ENCODE results near the gene ADPRH. TPM values are rescaled to one million over a fixed set of nuclear protein-coding genes. Genes with fewer than 3 reads are reported as not detected.
A peak's percentile ranks its signal among the peaks of the same experiment; 100 is the strongest.

ADPRH gene
- polyA plus RNA-seq, 3 donors: 10.6 to 37.8 (median 31.5) TPM

GRCh38 chr3:119620899-119621298, 41.6 kb downstream of the ADPRH start:
- no peak overlapping the region for H3K9ac ChIP-seq (ENCODE audit: insufficient read depth, low read length, poor library complexity, severe bottlenecking)
- Mint-ChIP-seq H3K9me3 (peaks cover 0 to 3% (median 0%) of the 10 kb centered on the region in 7 donors), H3K4me1 (peaks cover 13% of the 10 kb centered on the region), H3K27ac (peak overlapping the region in 3 of 7 donors; percentile 4 to 57 (median 31)), H3K27me3 (ENCODE audit: low read depth in 3 of 3) (peaks cover 0 to 2% (median under 1%) of the 10 kb centered on the region in 3 donors), H3K4me3 (no peak overlapping the region), H3K36me3 (no peaks in the 10 kb centered on the region)
- H3K27ac ChIP-seq (ENCODE audit: low read depth in 1 of 2, low read length in 2 of 2): no peak overlapping the region
- TF ChIP-seq CTCF (IDR thresholded peaks at IDR 0.05): no peak
- H3K4me1 ChIP-seq (ENCODE audit: control insufficient read depth in 1 of 2, insufficient read depth in 2 of 2, low read length in 2 of 2): peaks cover 9 to 13% of the 10 kb centered on the region in 2 donors
- H2AFZ ChIP-seq (ENCODE audit: insufficient read depth, low read depth, low read length, poor library complexity, severe bottlenecking): no peak overlapping the region
- H3K4me3 ChIP-seq (replicated peaks in 1 of 3; ENCODE audit: low read depth in 2 of 3, low read length in 3 of 3): no peak overlapping the region
- no peaks in the 10 kb centered on the region for H3K27me3 ChIP-seq (ENCODE audit: control insufficient read depth in 2 of 2, insufficient read depth in 2 of 2, low read length in 2 of 2)
- H3K4me2 ChIP-seq (replicated peaks; ENCODE audit: extremely low read depth, low read length, poor library complexity, severe bottlenecking): no peak overlapping the region
- no peaks in the 10 kb centered on the region for H3K79me2 ChIP-seq (ENCODE audit: insufficient read depth, low read length)
- DNase-seq: no peak
- H3K36me3 ChIP-seq (replicated peaks in 1 of 2; ENCODE audit: control insufficient read depth in 1 of 2, insufficient read depth in 2 of 2, low read length in 2 of 2): no peaks in the 10 kb centered on the region
- intact Hi-C loops (cut with micrococcal nuclease): no loop called here
- no peaks in the 10 kb centered on the region for H4K20me1 ChIP-seq (ENCODE audit: insufficient read depth, low read length)
- no peaks in the 10 kb centered on the region for H3K9me3 ChIP-seq (replicated peaks in 1 of 2; ENCODE audit: control insufficient read depth in 1 of 2, insufficient read depth in 1 of 2, low read length in 2 of 2)
- 100% methylated on average over 1 of the region's 5 CpGs for WGBS (ENCODE audit: insufficient coverage)

GRCh38 chr3:119624002-119624720, 44.9 kb downstream of the ADPRH start:
- no peak overlapping the region for H3K4me3 ChIP-seq (replicated peaks in 1 of 3; ENCODE audit: low read depth in 2 of 3, low read length in 3 of 3)
- WGBS (ENCODE audit: insufficient coverage): 92% methylated on average over 5 of the region's 9 CpGs
- Mint-ChIP-seq H3K27ac (peak overlapping the region in 1 of 7 donors; percentile 15), H3K27me3 (ENCODE audit: low read depth in 3 of 3) (peaks cover 0 to 3% (median 0%) of the 10 kb centered on the region in 3 donors), H3K4me3 (no peak overlapping the region), H3K4me1 (peaks cover 46% of the 10 kb centered on the region), H3K9me3 (peaks cover 0 to 8% (median 0%) of the 10 kb centered on the region in 7 donors), H3K36me3 (peaks cover 0 to 5% of the 10 kb centered on the region in 2 donors)
- H3K36me3 ChIP-seq (replicated peaks in 1 of 2; ENCODE audit: control insufficient read depth in 1 of 2, insufficient read depth in 2 of 2, low read length in 2 of 2): no peaks in the 10 kb centered on the region
- no peak for DNase-seq
- no peaks in the 10 kb centered on the region for H4K20me1 ChIP-seq (ENCODE audit: insufficient read depth, low read length)
- no peaks in the 10 kb centered on the region for H3K27me3 ChIP-seq (ENCODE audit: control insufficient read depth in 2 of 2, insufficient read depth in 2 of 2, low read length in 2 of 2)
- no peak overlapping the region for H2AFZ ChIP-seq (ENCODE audit: insufficient read depth, low read depth, low read length, poor library complexity, severe bottlenecking)
- intact Hi-C loops (cut with micrococcal nuclease): no loop called here
- no peak overlapping the region for H3K27ac ChIP-seq (ENCODE audit: low read depth in 1 of 2, low read length in 2 of 2)
- no peaks in the 10 kb centered on the region for H3K9me3 ChIP-seq (replicated peaks in 1 of 2; ENCODE audit: control insufficient read depth in 1 of 2, insufficient read depth in 1 of 2, low read length in 2 of 2)
- H3K79me2 ChIP-seq (ENCODE audit: insufficient read depth, low read length): no peaks in the 10 kb centered on the region
- H3K9ac ChIP-seq (ENCODE audit: insufficient read depth, low read length, poor library complexity, severe bottlenecking): no peak overlapping the region
- peaks cover 42 to 45% of the 10 kb centered on the region in 2 donors for H3K4me1 ChIP-seq (ENCODE audit: control insufficient read depth in 1 of 2, insufficient read depth in 2 of 2, low read length in 2 of 2)
- H3K4me2 ChIP-seq (replicated peaks; ENCODE audit: extremely low read depth, low read length, poor library complexity, severe bottlenecking): no peak overlapping the region
- TF ChIP-seq CTCF (IDR thresholded peaks at IDR 0.05): no peak

Data from CD14-positive monocyte (primary cell).